ENCODE results near the gene SLC2A13. TPM values are rescaled to one million over a fixed set of nuclear protein-coding genes. Genes with fewer than 3 reads are reported as not detected.
"Not testable (repeated sequence)": the region's sequence is repeated elsewhere in the genome, so short reads cannot be mapped to it uniquely, and the experiment has no call there.

Gene SLC2A13
- total and polyA plus RNA-seq, 9 donors, result 2.6 to 6.4 (median 3.6) TPM

GRCh38 chr12:39755478-39755877 lies 350.4 kb downstream of the SLC2A13 start:
- no peak for DNase-seq
- no peaks in the 10 kb centered on the region for H3K9me3 ChIP-seq (replicated peaks; ENCODE audit: control insufficient read depth, low read depth, low read length)
- no peak overlapping the region for H3K27ac ChIP-seq (ENCODE audit: low read length)
- no peaks in the 10 kb centered on the region for H3K27me3 ChIP-seq (ENCODE audit: control insufficient read depth, insufficient read depth, low read length)
- no CpG with 5 or more reads among the region's 2 CpGs for WGBS (ENCODE audit: insufficient coverage)
- H3K4me3 ChIP-seq (ENCODE audit: low read length), result no peak overlapping the region
- no peaks in the 10 kb centered on the region for H3K4me1 ChIP-seq (ENCODE audit: control insufficient read depth, insufficient read depth, low read length)
- no peaks in the 10 kb centered on the region for H3K36me3 ChIP-seq (ENCODE audit: control insufficient read depth, insufficient read depth, low read length)

DNA sequence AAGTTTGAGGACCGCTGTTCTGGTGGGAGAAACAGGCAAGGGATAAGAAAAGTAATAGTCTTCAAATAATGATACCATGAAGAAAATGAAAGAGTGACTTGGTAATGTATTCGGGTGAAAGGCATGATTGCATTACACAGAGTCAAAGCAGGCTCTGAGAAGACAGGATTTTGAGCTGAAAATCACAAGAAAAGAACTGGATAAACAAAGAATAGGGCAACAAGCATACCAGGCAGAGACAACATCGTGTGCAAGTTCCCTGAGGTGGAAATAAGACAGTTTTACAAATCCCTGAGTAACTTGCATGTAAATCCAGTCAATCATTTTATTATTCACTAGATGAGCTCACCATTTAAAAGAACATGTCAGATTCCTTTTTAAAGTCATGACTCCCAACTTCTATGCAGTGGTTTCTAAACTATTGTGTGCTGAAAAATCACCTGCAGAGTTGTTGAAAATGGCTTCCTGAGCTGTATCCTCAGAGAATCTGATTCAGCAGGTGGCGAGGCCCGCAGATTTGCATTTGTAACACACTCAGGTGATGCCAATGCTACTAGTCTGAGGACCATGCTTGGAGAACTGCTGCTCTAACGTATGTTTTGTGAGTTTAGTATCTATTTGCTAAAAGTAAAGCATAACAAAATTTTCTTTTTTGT lies 353.3 kb downstream of the SLC2A13 start:
- no peaks in the 10 kb centered on the region for H3K27me3 ChIP-seq (ENCODE audit: control insufficient read depth, insufficient read depth, low read length)
- no peaks in the 10 kb centered on the region for H3K4me1 ChIP-seq (ENCODE audit: control insufficient read depth, insufficient read depth, low read length)
- no peaks in the 10 kb centered on the region for H3K36me3 ChIP-seq (ENCODE audit: control insufficient read depth, insufficient read depth, low read length)
- no peak overlapping the region for H3K27ac ChIP-seq (ENCODE audit: low read length)
- 66% methylated on average over 4 of the region's 6 CpGs for WGBS (ENCODE audit: insufficient coverage)
- DNase-seq, result no peak
- no peak overlapping the region for H3K4me3 ChIP-seq (ENCODE audit: low read length)
- no peaks in the 10 kb centered on the region for H3K9me3 ChIP-seq (replicated peaks; ENCODE audit: control insufficient read depth, low read depth, low read length)

GRCh38 chr12:39746151-39746550 lies 359.7 kb downstream of the SLC2A13 start:
- H3K4me3 ChIP-seq (ENCODE audit: low read length); H3K36me3 ChIP-seq (ENCODE audit: control insufficient read depth, insufficient read depth, low read length); H3K4me1 ChIP-seq (ENCODE audit: control insufficient read depth, insufficient read depth, low read length); H3K9me3 ChIP-seq (replicated peaks; ENCODE audit: control insufficient read depth, low read depth, low read length); H3K27me3 ChIP-seq (ENCODE audit: control insufficient read depth, insufficient read depth, low read length); H3K27ac ChIP-seq (ENCODE audit: low read length); DNase-seq: not testable (repeated sequence)
- 79% methylated on average over 2 of the region's 6 CpGs for WGBS (ENCODE audit: insufficient coverage)

GRCh38 chr12:39743655-39744054 lies 362.2 kb downstream of the SLC2A13 start:
- Histone ChIP-seq H3K27me3 (ENCODE audit: control insufficient read depth, insufficient read depth, low read length) (no peaks in the 10 kb centered on the region), H3K4me3 (ENCODE audit: low read length) (no peak overlapping the region), H3K36me3 (ENCODE audit: control insufficient read depth, insufficient read depth, low read length) (no peaks in the 10 kb centered on the region), H3K9me3 (replicated peaks; ENCODE audit: control insufficient read depth, low read depth, low read length) (no peaks in the 10 kb centered on the region), H3K27ac (ENCODE audit: low read length) (no peak overlapping the region), H3K4me1 (ENCODE audit: control insufficient read depth, insufficient read depth, low read length) (no peaks in the 10 kb centered on the region)
- DNase-seq, result no peak
- no CpG with 5 or more reads among the region's 1 CpG for WGBS (ENCODE audit: insufficient coverage)

DNA sequence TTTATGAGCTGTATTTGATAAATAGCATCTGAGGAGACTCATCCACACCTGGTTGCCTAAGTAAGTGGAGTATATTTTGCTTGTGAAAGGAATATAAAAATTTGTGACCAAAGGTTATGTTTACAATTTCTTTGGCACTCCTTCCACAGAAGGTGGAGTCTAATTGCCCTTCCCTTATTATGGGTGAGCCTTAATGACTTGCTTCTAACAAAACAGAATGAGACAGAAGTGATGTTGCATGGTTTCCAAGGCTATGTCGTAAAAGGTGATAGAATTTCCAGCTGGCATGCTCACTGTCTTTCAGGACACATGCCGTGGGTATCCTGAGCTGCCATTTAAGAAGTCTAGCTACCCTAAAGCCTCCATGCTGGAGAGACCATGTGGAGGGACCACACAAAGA lies 369.5 kb downstream of the SLC2A13 start:
- Histone ChIP-seq H3K4me1 (ENCODE audit: control insufficient read depth, insufficient read depth, low read length) (no peaks in the 10 kb centered on the region), H3K27me3 (ENCODE audit: control insufficient read depth, insufficient read depth, low read length) (no peaks in the 10 kb centered on the region), H3K27ac (ENCODE audit: low read length) (no peak overlapping the region), H3K4me3 (ENCODE audit: low read length) (no peak overlapping the region), H3K36me3 (ENCODE audit: control insufficient read depth, insufficient read depth, low read length) (no peaks in the 10 kb centered on the region), H3K9me3 (replicated peaks; ENCODE audit: control insufficient read depth, low read depth, low read length) (peaks cover 20% of the 10 kb centered on the region)
- no peak for DNase-seq
- WGBS (ENCODE audit: insufficient coverage), result 80% methylated on average over 1 of the region's 2 CpGs

GRCh38 chr12:39723831-39724230 lies 382.1 kb downstream of the SLC2A13 start:
- Histone ChIP-seq H3K27me3 (ENCODE audit: control insufficient read depth, insufficient read depth, low read length) (no peaks in the 10 kb centered on the region), H3K4me1 (ENCODE audit: control insufficient read depth, insufficient read depth, low read length) (peaks cover 3% of the 10 kb centered on the region), H3K27ac (ENCODE audit: low read length) (no peak overlapping the region), H3K9me3 (replicated peaks; ENCODE audit: control insufficient read depth, low read depth, low read length) (peaks cover 2% of the 10 kb centered on the region), H3K36me3 (ENCODE audit: control insufficient read depth, insufficient read depth, low read length) (no peaks in the 10 kb centered on the region), H3K4me3 (ENCODE audit: low read length) (no peak overlapping the region)
- peak; percentile 81 for DNase-seq
- no CpG with 5 or more reads among the region's 6 CpGs for WGBS (ENCODE audit: insufficient coverage)

DNA sequence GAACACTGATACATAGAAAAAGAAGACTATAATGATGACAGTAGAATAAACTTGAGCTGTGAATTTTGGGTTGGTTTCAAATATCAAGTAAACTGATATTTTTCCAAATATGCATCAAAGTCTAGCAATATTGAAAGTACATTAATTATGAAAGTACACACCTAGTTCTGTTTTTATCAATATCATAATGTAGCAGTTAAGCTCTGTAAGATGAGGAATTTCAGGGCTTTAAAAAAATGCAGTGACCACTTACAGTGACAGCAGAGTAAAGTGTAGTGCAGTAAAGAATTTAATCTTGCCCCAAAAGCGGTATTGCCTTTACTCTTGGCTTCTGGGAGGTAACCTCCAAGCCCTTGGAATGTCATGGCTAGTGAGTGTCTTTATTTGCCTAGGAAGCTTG lies 383.4 kb downstream of the SLC2A13 start:
- Histone ChIP-seq H3K9me3 (replicated peaks; ENCODE audit: control insufficient read depth, low read depth, low read length) (peaks cover 2% of the 10 kb centered on the region), H3K27me3 (ENCODE audit: control insufficient read depth, insufficient read depth, low read length) (no peaks in the 10 kb centered on the region), H3K27ac (ENCODE audit: low read length) (no peak overlapping the region), H3K4me3 (ENCODE audit: low read length) (no peak overlapping the region), H3K36me3 (ENCODE audit: control insufficient read depth, insufficient read depth, low read length) (no peaks in the 10 kb centered on the region), H3K4me1 (ENCODE audit: control insufficient read depth, insufficient read depth, low read length) (peaks cover 3% of the 10 kb centered on the region)
- 100% methylated on average over 1 of the region's 1 CpG for WGBS (ENCODE audit: insufficient coverage)
- no peak for DNase-seq

DNA sequence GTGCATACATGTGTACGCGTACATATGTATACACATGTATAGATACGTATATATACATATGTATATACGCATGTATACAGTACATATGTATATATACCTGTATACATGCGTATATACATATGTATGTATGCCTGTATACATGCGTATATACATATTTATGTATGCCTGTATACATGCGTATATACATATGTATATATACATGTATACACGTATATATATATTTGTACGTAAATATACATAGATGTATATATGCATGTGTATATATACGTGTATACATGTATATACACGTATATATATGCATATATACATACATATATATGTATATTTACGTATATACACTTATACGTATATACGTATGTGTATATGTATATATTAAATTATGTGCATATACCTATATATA lies 392.3 kb downstream of the SLC2A13 start:
- H3K4me1 ChIP-seq (ENCODE audit: control insufficient read depth, insufficient read depth, low read length), result no peaks in the 10 kb centered on the region
- WGBS (ENCODE audit: insufficient coverage), result no CpG with 5 or more reads among the region's 14 CpGs
- no peak overlapping the region for H3K27ac ChIP-seq (ENCODE audit: low read length)
- H3K36me3 ChIP-seq (ENCODE audit: control insufficient read depth, insufficient read depth, low read length), result no peaks in the 10 kb centered on the region
- H3K9me3 ChIP-seq (replicated peaks; ENCODE audit: control insufficient read depth, low read depth, low read length), result no peaks in the 10 kb centered on the region
- no peak overlapping the region for H3K4me3 ChIP-seq (ENCODE audit: low read length)
- H3K27me3 ChIP-seq (ENCODE audit: control insufficient read depth, insufficient read depth, low read length), result no peaks in the 10 kb centered on the region
- no peak for DNase-seq

GRCh38 chr12:39712334-39712733 lies 393.5 kb downstream of the SLC2A13 start:
- no peak overlapping the region for H3K4me3 ChIP-seq (ENCODE audit: low read length)
- no peaks in the 10 kb centered on the region for H3K36me3 ChIP-seq (ENCODE audit: control insufficient read depth, insufficient read depth, low read length)
- H3K9me3 ChIP-seq (replicated peaks; ENCODE audit: control insufficient read depth, low read depth, low read length), result no peaks in the 10 kb centered on the region
- DNase-seq, result no peak
- no peaks in the 10 kb centered on the region for H3K27me3 ChIP-seq (ENCODE audit: control insufficient read depth, insufficient read depth, low read length)
- no peak overlapping the region for H3K27ac ChIP-seq (ENCODE audit: low read length)
- no CpG with 5 or more reads among the region's 20 CpGs for WGBS (ENCODE audit: insufficient coverage)
- H3K4me1 ChIP-seq (ENCODE audit: control insufficient read depth, insufficient read depth, low read length), result no peaks in the 10 kb centered on the region
